SIG-M5 (cell line): ENCODE data around the gene CEACAM18.
"Not testable (repeated sequence)": the region's sequence is repeated elsewhere in the genome, so short reads cannot be mapped to it uniquely, and the experiment has no call there.

Experiments used
- DNase-seq: peaks from one replicate; lab custom pipeline; 2025; lab: John Stamatoyannopoulos, UW

The CEACAM18 gene

GRCh38 chr19:51493776-51494175 is 15.4 kb downstream of the CEACAM18 start:
- no peak for DNase-seq

GRCh38 chr19:51497666-51498065 is 19.3 kb downstream of the CEACAM18 start:
- DNase-seq, result no peak

- DNase-seq, result not testable (repeated sequence)
Measured at GRCh38 chr19:51500931-51501330, 22.6 kb downstream of the CEACAM18 start.

- no peak for DNase-seq
Measured at GRCh38 chr19:51501594-51502263, 23.4 kb downstream of the CEACAM18 start, which contains the start of gene SIGLEC12. Gene SIGLEC12 (minus strand): TSS chr19:51501800. CDS start chr19:51501733, 67 bp downstream.

- DNase-seq, result no peak
Measured at GRCh38 chr19:51503286-51503817, 25.0 kb downstream of the CEACAM18 start.

GRCh38 chr19:51503896-51504295 is 25.6 kb downstream of the CEACAM18 start:
- no peak for DNase-seq

GRCh38 chr19:51505904-51506303 is 27.6 kb downstream of the CEACAM18 start:
- no peak for DNase-seq

GRCh38 chr19:51507192-51507591 is 28.9 kb downstream of the CEACAM18 start:
- no peak for DNase-seq

- DNase-seq, result no peak
Measured at GRCh38 chr19:51507640-51508058, 29.3 kb downstream of the CEACAM18 start.

- DNase-seq, result no peak
Measured at GRCh38 chr19:51508059-51508733, 29.9 kb downstream of the CEACAM18 start.

- DNase-seq, result no peak
Measured at GRCh38 chr19:51509823-51510660, 31.7 kb downstream of the CEACAM18 start.

GRCh38 chr19:51511353-51511752 is 33.0 kb downstream of the CEACAM18 start:
- no peak for DNase-seq

GRCh38 chr19:51513968-51514367 is 35.6 kb downstream of the CEACAM18 start:
- no peak for DNase-seq

- no peak for DNase-seq
Measured at GRCh38 chr19:51514866-51515481, 36.6 kb downstream of the CEACAM18 start.

GRCh38 chr19:51520728-51521127 is 42.4 kb downstream of the CEACAM18 start:
- DNase-seq, result no peak

- no peak for DNase-seq
Measured at GRCh38 chr19:51521357-51521756, 43.0 kb downstream of the CEACAM18 start.

GRCh38 chr19:51521781-51522180 is 43.4 kb downstream of the CEACAM18 start:
- DNase-seq, result no peak

GRCh38 chr19:51524666-51525264 is 46.4 kb downstream of the CEACAM18 start:
- no peak for DNase-seq

- DNase-seq, result no peak
Measured at GRCh38 chr19:51525651-51526050, 47.3 kb downstream of the CEACAM18 start.

- no peak for DNase-seq
Measured at GRCh38 chr19:51529301-51529700, 51.0 kb downstream of the CEACAM18 start.

- no peak for DNase-seq
Measured at GRCh38 chr19:51530616-51531015, 52.3 kb downstream of the CEACAM18 start.
